SK-N-MC (cell line): Measurements from ENCODE around the gene CCNF.

Experiments
- EZH2 ChIP-seq: fragments of 200-600 bp; sonication (generic); IDR thresholded peaks from one replicate; pipeline ENCODE4 v1.6.1; 2017; ENCODE audit warnings: antibody characterized with exemption
- POLR2AphosphoS5 ChIP-seq: IDR thresholded peaks from 2 replicates; pipeline ENCODE4 v1.6.1; 2012; ENCODE audit warnings: mild to moderate bottlenecking, low read depth, low read length, borderline replicate concordance

DNA sequence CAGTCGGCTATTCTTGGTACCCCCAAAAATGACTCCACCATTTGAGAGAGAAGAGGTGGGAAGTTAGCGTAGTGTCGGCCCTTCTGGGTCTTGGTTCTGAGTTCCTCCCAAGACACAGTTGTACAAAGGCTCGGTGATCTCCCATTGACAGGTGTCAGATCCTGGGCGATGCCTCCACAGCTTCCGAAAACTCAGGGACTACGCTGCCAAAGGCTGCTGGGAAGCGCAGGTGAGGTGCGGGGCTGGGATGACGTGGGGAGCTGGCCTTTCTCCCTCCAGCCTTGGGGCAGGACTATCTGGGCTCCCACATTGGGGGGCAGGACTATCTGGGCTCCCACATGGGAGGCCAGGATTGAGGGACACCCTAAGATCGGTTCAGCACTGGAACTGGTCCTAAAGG, 10.4 kb downstream of the CCNF start:
- TF ChIP-seq POLR2AphosphoS5 (no peak), EZH2 (no peak)
